Embryonic facial prominence (tissue), 1 donor: ENCODE data around the gene DCDC2.
"Not testable (repeated sequence)": the region's sequence is repeated elsewhere in the genome, so short reads cannot be mapped to it uniquely, and the experiment has no call there.

ENCODE experiments used
- DNase-seq: peaks from one replicate; pipeline ENCODE4 v3.0.0-alpha.2; 2016; ENCODE audit errors: extremely low spot score

Gene DCDC2

DNA sequence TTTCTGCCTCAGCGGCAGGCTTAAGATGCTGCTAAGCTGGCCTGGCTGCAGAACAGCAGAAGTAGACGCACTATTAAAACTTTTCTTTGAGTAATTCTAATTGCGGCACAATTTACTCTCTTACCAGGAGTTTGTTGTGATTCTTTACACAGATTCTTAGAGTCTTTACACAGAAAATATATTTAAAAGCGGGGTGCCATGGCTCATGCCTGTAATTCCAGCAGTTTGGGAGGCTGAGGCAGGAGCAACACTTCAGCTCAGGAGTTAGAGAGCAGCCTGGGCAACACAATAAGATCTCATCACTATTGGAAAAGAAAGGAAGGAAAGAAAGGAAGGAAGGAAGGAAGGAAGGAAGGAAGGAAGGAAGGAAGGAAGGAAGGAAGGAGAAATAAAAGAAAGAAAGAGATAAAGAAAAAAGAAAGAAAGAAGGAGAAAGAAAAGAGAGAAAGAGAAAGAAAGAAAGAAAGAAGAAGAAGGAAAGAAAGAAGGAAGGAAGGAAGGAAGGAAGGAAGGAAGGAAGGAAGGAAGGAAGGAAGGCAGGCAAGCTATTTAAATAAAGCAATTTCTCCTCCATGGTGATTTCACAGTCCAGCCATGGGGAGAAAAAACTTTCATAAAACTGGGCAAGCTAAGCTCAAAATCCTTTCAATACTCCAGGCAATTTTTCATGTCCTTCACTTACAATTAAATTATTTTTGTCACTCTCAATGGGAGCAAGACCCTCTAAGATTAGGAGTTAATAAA, 23.8 kb upstream of the DCDC2 start:
- no peak for DNase-seq

DNA sequence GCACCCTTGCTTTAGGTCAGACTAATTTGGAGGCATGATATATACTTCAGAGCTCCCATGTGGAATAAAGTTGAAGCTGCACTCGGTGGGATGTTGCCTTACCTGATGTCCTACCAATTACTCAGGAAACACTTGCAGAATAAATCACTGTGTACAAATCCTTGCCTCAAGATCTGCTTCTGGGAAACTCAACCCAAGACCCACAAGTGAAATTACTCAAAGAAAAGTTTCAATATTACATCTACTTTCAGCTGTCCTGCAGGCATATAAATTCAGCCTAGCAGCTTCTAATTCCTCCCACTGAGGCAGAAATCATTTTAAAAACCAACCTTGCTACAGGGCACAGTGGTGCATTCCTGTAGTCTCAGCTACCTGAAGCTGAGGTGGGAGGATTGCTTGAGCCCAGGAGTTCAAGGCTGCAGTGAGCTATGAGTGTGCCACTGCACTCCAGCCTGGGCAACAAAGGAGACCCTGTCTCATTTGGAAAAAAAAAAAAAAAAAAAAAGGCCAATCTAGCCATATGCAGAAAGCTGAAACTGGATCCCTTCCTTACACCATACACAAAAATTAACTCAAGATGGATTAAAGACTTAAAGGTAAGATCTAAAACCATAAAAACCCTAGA, 20.7 kb upstream of the DCDC2 start:
- no peak for DNase-seq

DNA sequence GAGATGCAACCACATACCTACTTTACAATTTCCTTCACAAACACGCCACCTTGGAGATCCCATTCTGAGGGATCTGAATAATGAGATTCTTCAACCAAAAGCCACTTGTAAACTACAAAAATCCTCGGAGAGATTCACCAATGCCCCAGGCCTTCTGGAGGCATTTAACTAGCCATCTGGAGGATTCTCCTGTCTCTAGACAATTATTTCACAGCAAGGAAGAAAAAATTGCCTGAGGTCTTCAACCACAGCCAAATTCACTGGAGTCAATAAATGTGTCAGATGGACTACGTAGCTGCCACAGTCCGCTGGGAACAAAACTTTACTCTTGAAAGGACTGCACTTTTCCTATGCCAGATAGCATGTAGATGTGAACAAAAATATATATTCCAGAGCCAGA, 19.0 kb upstream of the DCDC2 start:
- no peak for DNase-seq

DNA sequence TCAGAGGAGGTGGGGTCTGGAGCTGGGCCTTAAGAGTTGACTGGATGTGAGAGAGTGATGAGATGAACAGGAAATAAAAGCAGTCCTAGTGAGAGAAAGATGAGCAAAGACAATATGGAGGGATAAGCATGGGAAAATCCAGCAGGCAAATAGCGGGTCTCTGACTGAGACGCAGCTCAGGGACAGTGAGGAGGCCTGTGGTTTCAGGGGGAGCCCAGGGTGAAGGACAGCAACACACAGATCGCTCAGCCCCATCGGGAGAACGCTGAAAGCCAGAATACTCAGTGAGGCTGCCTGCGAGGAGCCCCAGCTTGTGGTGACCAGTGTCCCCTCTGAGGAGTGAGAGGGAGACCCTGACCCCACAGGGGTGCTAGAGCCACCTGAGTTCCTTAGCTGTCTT, 16.8 kb upstream of the DCDC2 start:
- DNase-seq, result no peak

DNA sequence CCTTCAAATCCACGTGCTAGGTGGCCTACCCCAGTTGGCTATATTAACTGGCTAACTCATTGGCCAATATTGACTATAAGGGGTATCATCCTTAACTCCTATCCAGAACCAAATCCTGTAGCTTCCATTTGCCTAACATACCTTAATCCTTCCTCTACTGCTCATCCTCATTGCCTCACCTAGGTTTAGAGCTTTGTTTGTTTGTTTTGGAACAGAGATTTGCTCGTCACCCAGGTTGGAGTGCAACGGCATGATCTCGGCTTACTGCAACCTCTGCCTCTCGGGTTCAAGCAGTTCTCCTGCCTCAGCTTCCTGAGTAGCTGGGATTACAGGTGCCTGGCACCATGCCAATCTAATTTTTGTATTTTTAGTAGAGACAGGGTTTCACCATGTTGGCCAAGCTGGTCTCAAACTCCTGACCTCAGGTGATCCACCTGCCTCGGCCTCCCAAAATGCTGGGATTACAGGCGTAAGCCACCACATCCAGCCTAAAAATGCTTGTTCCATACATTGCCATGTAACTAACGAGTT, 7.3 kb upstream of the DCDC2 start:
- not testable (repeated sequence) for DNase-seq

DNA sequence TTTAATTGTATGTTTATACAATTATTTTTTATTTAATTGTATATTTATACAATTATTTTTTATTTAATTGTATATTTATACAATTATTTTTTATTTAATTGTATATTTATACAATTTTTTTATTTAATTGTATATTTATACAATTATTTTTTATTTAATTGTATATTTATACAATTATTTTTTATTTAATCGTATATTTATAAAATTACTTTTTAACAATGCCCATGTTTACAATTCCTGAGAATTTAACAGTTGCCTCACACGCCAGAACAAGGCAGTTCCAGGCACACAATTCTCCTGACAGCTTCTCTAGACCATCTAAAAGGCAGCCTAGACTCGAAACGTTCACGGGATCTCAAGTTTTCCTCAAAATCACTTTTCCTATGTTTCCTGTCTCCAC, 4.5 kb upstream of the DCDC2 start:
- DNase-seq, result not testable (repeated sequence)

DNA sequence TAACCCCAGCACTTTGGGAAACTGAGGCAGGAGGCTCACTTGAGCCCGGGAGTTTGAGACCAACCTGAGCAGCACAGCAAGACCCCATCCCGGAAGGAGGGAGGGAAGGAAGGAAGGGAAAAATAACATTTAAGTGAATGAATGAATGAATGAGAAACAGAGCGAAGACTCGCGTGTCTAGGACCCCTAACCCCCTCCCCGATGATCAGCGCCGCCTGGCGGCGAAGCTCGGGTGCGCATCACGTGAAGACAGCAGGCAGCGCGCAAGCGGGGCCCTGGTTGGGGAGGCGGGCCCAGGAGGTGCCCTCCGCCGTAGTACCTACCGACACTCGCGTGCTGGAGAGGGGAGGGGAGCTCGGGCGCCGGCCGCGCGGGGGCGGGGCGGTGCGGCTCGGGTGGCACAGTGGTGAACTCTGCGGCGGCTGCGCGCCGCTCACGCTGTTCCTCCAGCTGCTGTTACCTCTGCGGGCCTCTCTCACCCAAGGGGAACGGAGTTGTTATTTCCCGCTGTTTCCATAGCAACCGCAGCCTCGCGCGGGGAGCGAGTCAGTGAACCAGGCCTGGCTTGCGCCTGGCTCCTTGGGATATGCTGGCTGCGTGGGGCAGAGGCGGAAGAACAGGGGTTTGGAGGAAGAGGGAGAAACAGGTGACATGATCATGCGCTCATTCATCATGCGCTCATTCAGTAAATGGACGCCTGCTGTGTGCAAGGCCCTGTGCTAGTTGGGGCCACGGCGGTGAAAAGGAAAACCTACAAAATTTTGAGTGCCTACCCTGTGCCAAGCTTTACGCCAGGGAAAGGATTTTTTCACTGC, 2.0 kb upstream of the DCDC2 start:
- DNase-seq, result peak; percentile 81

DNA sequence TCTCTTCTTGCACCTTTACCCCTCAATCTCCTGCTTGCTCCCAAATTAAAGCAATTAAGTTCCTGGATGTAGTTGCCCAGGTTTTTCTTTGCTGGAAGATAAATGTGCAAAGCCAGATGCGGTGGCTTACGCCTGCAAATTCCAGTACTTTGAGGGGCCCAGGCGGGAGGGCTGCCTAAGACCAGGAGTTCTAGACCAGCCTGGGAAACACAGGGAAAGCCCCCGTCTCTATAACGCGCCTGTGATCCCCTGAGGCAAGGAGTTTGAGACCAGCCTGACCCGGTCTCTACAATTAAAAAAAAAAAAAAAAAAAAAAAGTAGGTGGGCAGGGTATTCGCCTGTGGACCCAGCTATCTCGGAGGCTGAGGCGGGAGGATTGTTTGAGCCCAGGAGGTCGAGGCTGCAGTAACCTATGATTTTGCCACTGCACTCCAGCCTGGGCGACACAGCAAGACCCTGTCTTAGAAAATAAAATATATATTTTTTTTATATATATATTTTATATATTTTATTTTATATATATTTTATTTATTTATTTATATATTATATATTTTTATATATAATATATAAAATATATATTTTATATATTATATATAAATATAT, 461 bp upstream of the DCDC2 start:
- DNase-seq, result no peak

DNA sequence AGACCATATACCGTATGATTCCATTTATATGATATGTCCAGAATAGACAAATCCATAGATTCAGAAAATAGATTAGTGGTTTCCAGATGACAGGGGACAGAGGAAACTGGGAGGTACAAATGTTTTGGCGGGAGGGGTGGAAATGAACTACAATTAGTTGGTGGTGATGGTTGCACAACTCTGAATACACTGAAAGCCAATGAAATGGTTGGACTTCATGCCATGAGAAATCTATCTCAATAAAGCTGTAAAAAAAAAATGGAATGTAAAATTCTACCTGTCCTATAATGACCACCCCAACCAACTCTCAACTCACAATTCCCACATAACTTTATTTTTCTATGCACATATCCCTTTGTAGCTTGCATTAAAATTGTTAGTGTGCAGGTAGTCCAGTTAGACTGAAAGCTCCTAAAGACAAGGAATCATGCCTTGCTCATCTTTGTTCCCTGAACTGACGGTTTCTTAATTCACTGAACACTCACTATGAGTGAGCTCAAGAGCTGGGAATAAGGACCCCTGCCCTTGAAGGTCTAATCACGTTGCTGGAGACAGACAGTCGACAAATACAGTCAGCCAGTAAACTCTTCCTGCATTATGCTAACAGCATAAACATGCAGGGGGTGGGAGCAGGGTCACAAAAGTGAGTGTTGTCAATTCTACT, 1.4 kb downstream of the DCDC2 start:
- DNase-seq, result no peak

DNA sequence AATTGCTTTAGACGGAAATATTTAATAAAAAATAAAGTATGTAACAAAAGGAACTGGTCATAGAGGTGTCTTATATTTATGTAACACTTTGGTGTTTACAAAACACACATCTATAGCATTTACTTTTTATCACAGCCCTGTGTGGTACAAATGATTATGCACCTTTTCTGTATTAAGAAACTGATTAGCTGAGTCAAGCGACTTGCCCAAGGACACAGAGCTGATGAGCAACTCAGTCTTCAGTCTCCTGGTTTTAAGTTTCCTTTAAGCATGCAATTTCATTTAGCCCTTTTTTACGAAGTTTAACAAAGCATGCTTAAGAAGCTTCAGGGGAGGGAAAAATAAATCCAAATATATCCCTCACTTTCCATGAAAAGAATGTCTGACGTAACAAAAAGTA, 2.5 kb downstream of the DCDC2 start:
- DNase-seq, result no peak

DNA sequence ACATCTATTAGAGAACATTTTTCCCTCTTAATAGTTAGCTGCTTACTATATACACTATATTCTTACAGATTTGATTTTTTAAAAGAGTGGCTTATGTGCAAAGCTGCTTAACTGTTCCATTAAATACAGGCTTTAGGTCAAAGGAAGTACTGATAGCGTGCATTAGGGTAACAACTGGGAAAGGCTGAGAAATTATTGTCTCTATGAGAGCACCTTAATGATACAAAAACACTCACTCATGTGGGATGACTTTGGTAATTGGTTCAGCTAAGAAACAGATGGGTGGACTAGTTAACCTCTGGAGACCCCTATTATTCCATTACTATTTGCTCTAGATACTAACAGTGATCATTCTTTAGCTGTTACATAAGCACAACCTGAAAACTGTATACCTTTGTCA, 4.0 kb downstream of the DCDC2 start:
- DNase-seq, result no peak

DNA sequence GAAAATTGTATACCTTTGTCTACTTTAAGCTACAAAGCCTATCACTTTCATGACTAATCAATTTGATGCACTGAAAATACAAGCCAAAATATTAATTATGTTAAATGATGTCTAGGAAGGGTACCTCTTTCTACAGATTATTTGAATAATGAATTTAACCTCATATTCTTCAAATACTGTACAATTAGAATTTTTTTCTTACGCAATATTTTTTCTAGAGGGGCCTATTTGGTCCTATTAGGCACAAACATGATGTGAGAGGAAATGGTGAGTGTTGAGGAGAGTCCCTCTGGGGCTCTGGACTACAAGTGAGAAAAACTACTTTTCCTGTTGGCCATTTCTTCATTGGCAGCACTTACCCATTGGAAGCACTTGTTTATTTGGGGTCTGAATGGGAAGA, 5.4 kb downstream of the DCDC2 start:
- DNase-seq, result no peak

DNA sequence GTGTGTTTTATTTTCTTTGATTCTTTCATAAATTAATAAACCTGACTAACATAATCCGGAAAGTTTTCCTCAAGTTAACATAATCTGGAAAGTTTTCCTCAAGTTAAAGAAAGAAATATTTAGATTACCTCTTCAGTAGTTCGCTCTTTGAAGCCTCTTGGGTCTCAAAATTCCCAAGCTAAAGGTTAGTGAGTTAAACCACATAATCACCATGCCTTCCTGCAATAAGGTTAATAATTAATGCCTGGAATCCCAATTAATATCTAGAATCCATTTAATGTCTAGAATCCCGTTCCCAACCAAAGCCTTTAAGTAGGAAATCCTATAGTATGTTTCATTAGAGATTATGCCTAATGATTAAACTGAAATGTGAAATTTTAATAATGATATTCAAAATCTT, 12.9 kb downstream of the DCDC2 start:
- DNase-seq, result no peak

DNA sequence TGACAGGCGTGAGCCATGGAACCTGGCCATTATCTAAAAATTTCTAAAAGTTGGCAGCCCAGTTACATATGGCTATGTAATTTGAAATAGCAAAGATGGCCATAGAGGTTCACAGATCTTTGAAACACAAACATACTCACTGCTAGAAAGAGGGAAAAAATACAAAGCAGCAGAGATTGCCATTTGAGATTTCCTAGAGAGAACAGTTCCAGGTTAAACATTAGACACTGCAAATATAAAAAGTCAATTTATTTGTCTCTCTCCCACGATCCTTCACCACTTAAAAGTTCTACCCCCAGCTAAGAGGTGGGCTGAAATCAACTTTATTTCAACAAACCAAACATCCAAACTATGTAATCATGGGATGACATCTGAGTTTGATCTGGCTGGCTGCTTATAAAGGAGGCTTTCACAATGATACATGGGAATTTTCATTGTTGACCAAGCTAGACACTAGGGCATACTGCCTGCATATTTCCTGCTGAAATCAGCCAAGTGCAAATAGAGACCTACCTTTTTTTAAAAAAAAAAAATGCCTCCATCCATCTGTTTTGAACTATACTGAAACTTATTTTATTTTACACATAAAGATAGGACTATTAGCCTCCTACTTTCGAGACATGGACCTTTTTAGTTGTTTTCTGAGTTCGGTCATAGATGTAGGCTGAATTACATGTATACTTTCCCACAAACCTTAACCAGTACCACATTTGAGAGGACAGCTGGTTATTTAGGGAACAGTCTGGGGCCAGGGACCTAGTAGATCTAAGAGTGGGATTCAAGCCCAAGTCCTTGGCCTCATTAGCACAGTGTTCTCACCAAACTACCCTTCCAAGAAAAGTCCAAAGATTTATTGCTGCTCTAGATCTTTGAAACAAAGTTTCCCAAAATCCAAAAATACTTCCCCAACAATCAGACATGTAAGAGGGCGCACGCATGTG, 16.6 kb downstream of the DCDC2 start:
- no peak for DNase-seq

DNA sequence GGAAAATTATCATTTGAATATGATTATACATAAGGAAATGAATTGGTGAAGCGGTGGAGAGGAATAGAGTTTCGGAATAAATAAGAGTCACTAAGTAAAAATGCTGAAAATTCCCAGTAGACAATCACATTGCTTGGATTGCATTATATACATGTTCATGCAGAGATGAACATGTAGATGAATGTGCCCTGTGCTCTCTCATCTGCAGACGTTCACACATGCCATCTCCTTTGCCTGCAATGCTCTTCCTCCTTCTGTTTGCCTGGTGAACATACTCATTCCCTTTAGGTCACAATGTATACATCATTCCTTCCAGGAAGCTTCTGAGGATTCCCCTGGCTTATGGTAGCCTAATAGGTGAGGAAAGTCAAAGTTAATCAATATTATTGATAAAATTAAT, 17.9 kb downstream of the DCDC2 start:
- DNase-seq, result no peak

DNA sequence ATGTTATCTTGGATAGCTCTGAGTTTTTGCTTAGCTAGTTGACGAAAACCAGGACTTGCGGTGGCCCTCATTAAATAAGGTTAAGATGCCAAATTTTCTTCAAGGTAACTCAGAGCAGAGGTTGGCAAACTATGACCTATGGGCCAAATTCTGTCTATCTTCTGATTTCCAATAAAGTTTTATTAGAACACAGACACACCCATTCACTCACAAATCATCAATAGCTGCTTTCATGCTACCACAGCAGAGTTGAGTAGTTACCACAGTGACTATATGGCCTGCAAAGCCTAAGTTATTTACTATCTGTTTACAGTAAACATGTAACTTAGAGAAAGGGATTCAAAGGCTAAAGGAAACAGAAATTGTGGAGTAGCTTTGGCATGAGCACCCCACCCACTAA, 23.6 kb downstream of the DCDC2 start:
- no peak for DNase-seq

DNA sequence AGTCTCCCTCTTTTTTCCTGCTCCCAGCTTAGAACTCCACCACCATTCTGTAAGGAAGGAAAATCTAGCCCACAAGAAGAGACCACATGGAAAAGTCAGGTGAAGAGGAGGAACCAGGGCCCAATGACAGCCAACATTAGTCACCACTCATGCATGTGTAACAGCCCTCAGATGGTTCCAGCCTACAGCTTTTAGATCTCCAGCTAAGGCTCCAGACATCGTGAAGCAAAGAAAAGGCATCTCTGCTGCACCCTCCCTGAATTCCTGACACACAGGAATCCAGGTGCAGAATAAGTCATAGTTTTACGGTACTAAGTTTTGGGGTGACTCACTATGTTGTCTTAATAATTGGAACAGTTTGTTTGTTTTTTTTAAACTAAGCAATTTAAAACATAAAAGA, 25.5 kb downstream of the DCDC2 start:
- DNase-seq, result no peak

DNA sequence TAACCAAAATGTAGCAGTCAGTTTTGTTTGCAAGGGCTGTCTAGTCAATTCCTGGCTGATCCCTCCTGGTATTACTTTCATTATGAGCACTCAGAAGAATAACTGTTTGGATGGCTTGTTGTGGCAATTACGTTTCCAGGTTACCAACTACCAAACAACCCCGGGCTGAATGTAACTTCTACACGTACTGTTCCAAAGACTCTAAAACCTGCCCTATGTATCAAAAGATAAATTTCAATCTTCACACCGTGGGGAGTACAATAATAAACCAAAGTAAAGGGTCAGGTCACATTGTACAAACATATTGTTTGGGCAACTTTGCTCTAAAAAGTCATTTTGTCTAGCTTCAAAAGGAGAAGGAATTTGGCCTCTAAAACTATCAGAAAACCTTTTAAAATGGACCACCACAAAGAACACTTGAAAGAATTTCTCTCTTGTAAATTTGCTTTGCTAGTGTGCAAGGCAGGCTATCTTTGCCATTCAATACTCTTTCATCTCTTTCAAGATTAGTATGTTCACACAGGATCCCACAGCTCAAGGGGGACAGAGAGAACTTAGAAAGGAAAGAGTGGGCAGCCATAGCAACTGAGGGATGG, 27.6 kb downstream of the DCDC2 start:
- no peak for DNase-seq

DNA sequence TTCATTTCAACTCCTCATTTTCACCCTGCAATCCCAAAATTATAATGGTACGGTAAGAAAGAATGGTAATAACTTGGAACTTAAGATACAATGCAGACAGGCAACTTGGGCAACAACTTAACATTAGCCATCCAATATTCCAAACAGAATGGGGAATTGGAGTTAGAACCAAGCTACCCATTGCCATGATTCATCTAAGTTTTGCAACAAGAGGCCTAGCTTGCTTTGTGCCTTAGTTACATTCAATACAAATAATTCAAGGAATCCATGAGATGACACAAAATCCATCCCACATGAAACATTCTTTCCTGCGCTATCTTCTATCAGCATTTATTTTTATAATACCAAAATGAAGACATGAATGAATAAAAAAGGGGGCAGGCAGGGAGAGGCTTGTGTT, 28.4 kb downstream of the DCDC2 start:
- no peak for DNase-seq

DNA sequence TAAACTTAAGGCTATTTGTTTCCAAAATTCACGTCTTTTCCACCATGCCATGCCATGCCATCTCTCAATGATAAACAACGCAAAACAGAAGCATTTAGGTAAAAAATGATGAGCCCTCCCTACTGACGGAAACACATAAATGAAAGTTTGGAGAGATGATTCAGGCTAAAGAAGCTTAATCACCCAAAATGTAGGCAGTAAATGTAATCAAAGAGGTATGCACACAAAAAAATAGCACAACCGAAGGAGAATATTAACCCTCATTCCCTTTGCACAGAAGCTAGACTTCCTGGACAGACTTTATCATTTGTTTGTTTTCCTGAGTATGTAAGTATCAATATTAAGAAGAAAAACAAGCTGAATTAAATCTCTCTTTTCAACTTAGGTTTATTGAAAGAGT, 28.8 kb downstream of the DCDC2 start:
- DNase-seq, result no peak
